Endothelial cell of umbilical vein (primary cell): ENCODE results near the gene MAPT. TPM values are rescaled to one million over a fixed set of nuclear protein-coding genes. Genes with fewer than 3 reads are reported as not detected.

Experiments
- BruUV-seq: library from RNA; stranded (reverse); fragments of 400-500 nt; replicated peaks from 2 replicates; lab custom pipeline; 2021; lab: Mats Ljungman, UMichigan
- CTCF ChIA-PET: fragments of 300-600, 350-600 bp; sonication (Branson Sonifier 250); formaldehyde crosslinking; loops from one replicate; lab custom pipeline; 2021; ENCODE audit warnings: antibody characterized with exemption, inconsistent platforms; lab: Charles Lee
- POLR2A ChIA-PET: fragments of 300-600, 350-600 bp; sonication (Branson Sonifier 250); formaldehyde crosslinking; loops from one replicate; lab custom pipeline; 2021; ENCODE audit warnings: antibody characterized with exemption, inconsistent platforms; lab: Charles Lee
- DNase-seq: peaks from one replicate; pipeline ENCODE4 v3.0.0-alpha.2; 2011; ENCODE audit warnings: low read depth, low spot score
- FAIRE-seq: peaks from 2 replicates; lab custom pipeline; 2011; peaks lifted over from hg19 to GRCh38; lab: Jason Lieb, UNC
- H2AFZ ChIP-seq: 2 replicates; pipeline ENCODE4 v1.6.0; 2012; ENCODE audit warnings: low read depth, low read length, control low read depth, inconsistent platforms
- H3K27ac ChIP-seq: 2 replicates; pipeline ENCODE4 v1.5.1; 2011; ENCODE audit warnings: low read depth, mild to moderate bottlenecking, control low read depth, low read length, moderate library complexity; ENCODE audit not compliant: insufficient read depth
- H3K27me3 ChIP-seq, 2 experiments: 2 replicates each; pipeline versions ENCODE4 v1.6.0 to v1.6.1; 2011; ENCODE audit warnings: low read length in 2 of 2, mixed read lengths in 1 of 2; ENCODE audit not compliant: control insufficient read depth in 2 of 2, insufficient read depth in 2 of 2
- H3K36me3 ChIP-seq, 2 experiments: 2 replicates in 1 of 2; 3 replicates in 1 of 2; pipeline ENCODE4 v1.5.1; 2011; ENCODE audit warnings: low read length in 2 of 2, mild to moderate bottlenecking in 1 of 2, moderate library complexity in 1 of 2; ENCODE audit not compliant: control insufficient read depth in 2 of 2, insufficient read depth in 2 of 2; ENCODE audit errors: extremely low read depth in 1 of 2
- H3K4me1 ChIP-seq: 3 replicates; pipeline ENCODE4 v1.5.1; 2011; ENCODE audit warnings: mild to moderate bottlenecking, low read length; ENCODE audit not compliant: control insufficient read depth, insufficient read depth; ENCODE audit errors: extremely low read depth
- H3K4me2 ChIP-seq: 2 replicates; pipeline ENCODE4 v1.6.1; 2011; ENCODE audit warnings: low read length, control low read depth, mixed read lengths; ENCODE audit not compliant: insufficient read depth
- H3K4me3 ChIP-seq, 3 experiments: fragments of 200-600 bp in 1 of 3; sonication (generic), shearing (Covaris generic) in 1 of 3; replicated peaks in 1 of 3; 2 replicates each; pipeline ENCODE4 v1.5.1; 2011 to 2016; ENCODE audit warnings: control low read depth in 3 of 3, low read length in 3 of 3, mild to moderate bottlenecking in 2 of 3, inconsistent platforms in 1 of 3, low read depth in 1 of 3, moderate library complexity in 1 of 3; ENCODE audit not compliant: insufficient read depth in 1 of 3
- H3K79me2 ChIP-seq: 2 replicates; pipeline ENCODE4 v1.6.0; 2012; ENCODE audit warnings: low read length, inconsistent platforms; ENCODE audit not compliant: control insufficient read depth, insufficient read depth
- H3K9ac ChIP-seq: replicated peaks from 2 replicates; pipeline ENCODE3; 2011; ENCODE audit warnings: low read length, control low read depth; ENCODE audit not compliant: insufficient read depth; ENCODE audit errors: extremely low read depth
- H3K9me1 ChIP-seq: replicated peaks from 3 replicates; pipeline ENCODE4 v1.6.0; 2011; ENCODE audit warnings: mild to moderate bottlenecking, low read length; ENCODE audit not compliant: control insufficient read depth, insufficient read depth; ENCODE audit errors: extremely low read depth
- H3K9me3 ChIP-seq: replicated peaks from 2 replicates; pipeline ENCODE4 v1.5.1; 2012; ENCODE audit warnings: low read length, inconsistent platforms; ENCODE audit not compliant: control insufficient read depth, insufficient read depth
- H4K20me1 ChIP-seq: replicated peaks from 2 replicates; pipeline ENCODE3; 2011; ENCODE audit warnings: mild to moderate bottlenecking, low read length; ENCODE audit not compliant: control insufficient read depth, insufficient read depth; ENCODE audit errors: extremely low read depth
- CTCF ChIP-seq, 2 donors: IDR thresholded peaks; 1 replicate in 1 of 2; 2 replicates in 1 of 2; pipeline ENCODE4 v1.5.1; 2011; ENCODE audit warnings: low read length in 2 of 2, mild to moderate bottlenecking in 2 of 2, moderate library complexity in 2 of 2, control low read depth in 1 of 2, inconsistent platforms in 1 of 2, low read depth in 1 of 2; ENCODE audit not compliant: insufficient read depth in 1 of 2; ENCODE audit errors: extremely low read depth in 1 of 2
- EZH2 ChIP-seq: IDR thresholded peaks from 2 replicates; pipeline ENCODE4 v1.6.1; 2012; ENCODE audit warnings: borderline replicate concordance, low read depth, mild to moderate bottlenecking, moderate library complexity, low read length, inconsistent platforms; ENCODE audit not compliant: severe bottlenecking
- FOS ChIP-seq: IDR thresholded peaks from 2 replicates; pipeline ENCODE4 v1.6.1; 2011; ENCODE audit warnings: mild to moderate bottlenecking, low read length, moderate library complexity, borderline replicate concordance; ENCODE audit not compliant: insufficient read depth
- GATA2 ChIP-seq: IDR thresholded peaks from 2 replicates; pipeline ENCODE4 v1.7.0; 2011; ENCODE audit warnings: low read depth, mild to moderate bottlenecking, moderate library complexity, mixed read lengths, low read length; ENCODE audit not compliant: insufficient read length, insufficient read depth
- JUN ChIP-seq: IDR thresholded peaks from 2 replicates; pipeline ENCODE4 v1.6.1; 2011; ENCODE audit warnings: borderline replicate concordance, low read depth; ENCODE audit not compliant: insufficient read length, insufficient read depth
- MAX ChIP-seq: IDR thresholded peaks from 2 replicates; pipeline ENCODE4 v1.6.1; 2011; ENCODE audit not compliant: insufficient read depth, insufficient read length
- MYC ChIP-seq: IDR thresholded peaks from one replicate; pipeline ENCODE4 v1.6.1; 2011; ENCODE audit warnings: mild to moderate bottlenecking, low read depth, low read length
- POLR2A ChIP-seq: IDR thresholded peaks from 2 replicates; pipeline ENCODE4 v1.6.1; 2012; ENCODE audit warnings: low read depth, mild to moderate bottlenecking, control low read depth, low read length
- POLR2AphosphoS5 ChIP-seq: IDR thresholded peaks from 2 replicates; pipeline ENCODE4 v1.6.1; 2012; ENCODE audit warnings: low read depth, mild to moderate bottlenecking, control low read depth, low read length, moderate library complexity; ENCODE audit not compliant: insufficient read depth
- dilution Hi-C: fragments of 300-500 bp; cut with MboI; formaldehyde crosslinking; loops from one replicate; pipeline ENCODE4 v1.15.0; 2019; ENCODE audit warnings: low sequenced_read_pairs; ENCODE audit not compliant: extremely low pct_ligation_motif_present
- intact Hi-C: fragments of 100-400 bp; cut with micrococcal nuclease; formaldehyde crosslinking; loops from one replicate; pipeline ENCODE4 v1.10.0; 2022
- polyA plus RNA-seq, 4 experiments: library from polyadenylated mRNA; depleted of rRNA in 3 of 4; stranded (reverse) in 3 of 4; unstranded in 1 of 4; fragments of >200 nt; gene quantifications; 2 replicates each; pipeline versions ENCODE4 v1.2.1 to v1.2.3, GENCODE V29; 2011 to 2012; ENCODE audit warnings: missing spikeins in 1 of 4
- total RNA-seq: library from RNA; stranded (reverse); gene quantifications from 2 replicates; pipeline ENCODE4 v1.2.3, GENCODE V29; 2021

The MAPT gene
- total and polyA plus RNA-seq, 2 donors (not counting 3 experiments of a cell fraction or from before 2014, with no cell fraction given) = 0.04 to 0.51 TPM

- DNase-seq = no peak
- Histone ChIP-seq H3K9me3 (no peaks in the 10 kb centered on the region), H3K79me2 (no peaks in the 10 kb centered on the region), H3K9me1 (no peaks in the 10 kb centered on the region), H3K4me1 (no peaks in the 10 kb centered on the region), H3K9ac (no peak overlapping the region), H4K20me1 (no peaks in the 10 kb centered on the region), H3K4me3 (no peak overlapping the region), H3K27ac (no peak overlapping the region), H3K36me3 (no peaks in the 10 kb centered on the region), H3K27me3 (peaks cover 0 to 4% of the 10 kb centered on the region in 2 experiments), H3K4me2 (no peak overlapping the region), H2AFZ (no peak overlapping the region)
- no TSS peak for BruUV-seq
- TF ChIP-seq CTCF (IDR thresholded peaks at IDR 0.05; ENCODE audit: extremely low read depth in 1 of 2, insufficient read depth in 1 of 2, low read depth in 1 of 2, low read length in 2 of 2) (no peak), FOS (no peak), GATA2 (no peak), MYC (no peak), POLR2A (no peak), POLR2AphosphoS5 (no peak), JUN (no peak), MAX (no peak), EZH2 (no peak)
- FAIRE-seq = no peak
- dilution Hi-C loops (no loop called here), intact Hi-C loops (no loop called here)
- POLR2A ChIA-PET = no interaction called here
- CTCF ChIA-PET = interaction anchor here (0.7 to 1.6 kb wide), 2 partner anchors 214 to 459 kb away, joined by 3 to 9 read pairs; no protein-coding TSS in a partner anchor
These were observed 40.1 kb upstream of the MAPT start for GRCh38 chr17:45854209-45854608.
